HepG2 (cell line): ENCODE data around the gene PTPRO. TPM values are rescaled to one million over a fixed set of nuclear protein-coding genes. Genes with fewer than 3 reads are reported as not detected.
A peak's percentile ranks its signal among the peaks of the same experiment; 100 is the strongest.

Experiments used
- ATAC-seq: fragments of 200-7000 bp; cut with Tn5 transposase; 3 replicates; pipeline ENCODE4 v1.9.1; 2020; ENCODE audit warnings: mild to moderate bottlenecking, moderate library complexity
- BruUV-seq: library from RNA; stranded (reverse); fragments of 400-500 nt; replicated peaks from 2 replicates; lab custom pipeline; 2021; lab: Mats Ljungman, UMichigan
- CTCF ChIA-PET: fragments of 300-600 bp; formaldehyde crosslinking; extraction: SDS; loops from one replicate; lab custom pipeline; 2021; ENCODE audit warnings: low total read pairs, inconsistent platforms, low intra/inter-chr PET ratio; lab: Yijun Ruan, JAX
- POLR2A ChIA-PET: fragments of 350-600 bp; sonication (Branson Sonifier 250); formaldehyde crosslinking; loops from one replicate; lab custom pipeline; 2020; ENCODE audit warnings: antibody characterized with exemption, inconsistent platforms; lab: Yijun Ruan, JAX
- DNase-seq: peaks from one replicate; pipeline ENCODE4 v3.0.0-alpha.2; 2015; ENCODE audit warnings: low spot score
- FAIRE-seq: peaks from 3 replicates; lab custom pipeline; 2011; peaks lifted over from hg19 to GRCh38; lab: Jason Lieb, UNC
- H2AFZ ChIP-seq: one replicate; pipeline ENCODE4 v1.6.1; 2011; ENCODE audit warnings: low read length, inconsistent platforms
- H3K27ac ChIP-seq: fragments of 300-600 bp; 3 replicates; pipeline ENCODE4 v1.8.0; 2011; ENCODE audit warnings: mixed run types, mild to moderate bottlenecking, mixed read lengths, low read length, inconsistent platforms; ENCODE audit not compliant: insufficient read depth; ENCODE audit errors: extremely low read length
- H3K27me3 ChIP-seq, 2 experiments: fragments of 200-600 bp in 1 of 2; 2 replicates in 1 of 2; 3 replicates in 1 of 2; pipeline versions ENCODE4 v1.6.0 to v1.8.0; 2011; ENCODE audit warnings: low read length in 2 of 2, mild to moderate bottlenecking in 2 of 2, moderate library complexity in 2 of 2, inconsistent platforms in 1 of 2; ENCODE audit not compliant: insufficient read depth in 2 of 2, control insufficient read depth in 1 of 2
- H3K36me3 ChIP-seq, 2 experiments: fragments of 200-600 bp in 1 of 2; replicated peaks in 1 of 2; 2 replicates in 1 of 2; 3 replicates in 1 of 2; pipeline versions ENCODE4 v1.5.1 to v1.8.0; 2011; ENCODE audit warnings: low read length in 2 of 2, inconsistent platforms in 1 of 2; ENCODE audit not compliant: insufficient read depth in 2 of 2, control insufficient read depth in 1 of 2
- H3K4me1 ChIP-seq: 2 replicates; pipeline ENCODE4 v1.5.1; 2012; ENCODE audit warnings: low read length, inconsistent platforms; ENCODE audit not compliant: insufficient read depth
- H3K4me2 ChIP-seq: 2 replicates; pipeline ENCODE4 v1.6.0; 2011; ENCODE audit warnings: low read depth, low read length, inconsistent platforms
- H3K4me3 ChIP-seq, 3 experiments: fragments of 200-600 bp in 1 of 3; sonication (generic), shearing (Covaris generic) in 1 of 3; replicated peaks in 1 of 3; 2 replicates each; pipeline ENCODE4 v1.5.1; 2011 to 2016; ENCODE audit warnings: low read length in 3 of 3, inconsistent platforms in 2 of 3, low read depth in 2 of 3, mild to moderate bottlenecking in 2 of 3, control low read depth in 1 of 3, mixed read lengths in 1 of 3; ENCODE audit not compliant: insufficient read depth in 1 of 3
- H3K79me2 ChIP-seq: one replicate; pipeline ENCODE4 v1.6.1; 2011; ENCODE audit warnings: low read length, inconsistent platforms; ENCODE audit not compliant: insufficient read depth
- H3K9ac ChIP-seq: 2 replicates; pipeline ENCODE4 v1.6.0; 2011; ENCODE audit warnings: mild to moderate bottlenecking, low read depth, low read length, inconsistent platforms; ENCODE audit not compliant: insufficient read depth
- H3K9me3 ChIP-seq: 2 replicates; pipeline ENCODE4 v1.5.1; 2012; ENCODE audit warnings: mild to moderate bottlenecking, low read length
- H4K20me1 ChIP-seq: 2 replicates; pipeline ENCODE4 v1.6.0; 2011; ENCODE audit warnings: inconsistent platforms, mild to moderate bottlenecking, low read length, moderate library complexity; ENCODE audit not compliant: insufficient read depth
- GFI1 ChIP-seq: sonication (generic); formaldehyde crosslinking; IDR thresholded peaks from 2 replicates; pipeline ENCODE4 v1.5.0; 2020; ENCODE audit warnings: missing genetic modification reagents, mild to moderate bottlenecking, borderline replicate concordance
- HNF4A ChIP-seq: sonication (generic); formaldehyde crosslinking; IDR thresholded peaks from 2 replicates; pipeline ENCODE4 v1.4.0; 2020; ENCODE audit warnings: missing genetic modification reagents
- HNRNPK ChIP-seq: fragments of 200-400 bp; formaldehyde crosslinking; IDR thresholded peaks from 2 replicates; pipeline ENCODE4 v1.6.1; 2018; ENCODE audit warnings: low read length, low read depth, moderate library complexity, mild to moderate bottlenecking; ENCODE audit not compliant: poor library complexity, severe bottlenecking
- MED13 ChIP-seq: sonication (generic); formaldehyde crosslinking; IDR thresholded peaks from 2 replicates; pipeline ENCODE4 v1.5.0; 2020; ENCODE audit warnings: missing genetic modification reagents
- NCOR1 ChIP-seq: fragments of 200-600 bp; sonication (generic); IDR thresholded peaks from 2 replicates; pipeline ENCODE4 v1.7.0; 2017; ENCODE audit warnings: antibody characterized with exemption, low read length, borderline replicate concordance
- POGZ ChIP-seq: sonication (generic); formaldehyde crosslinking; IDR thresholded peaks from 2 replicates; pipeline ENCODE4 v1.4.0; 2020; ENCODE audit warnings: mild to moderate bottlenecking, missing genetic modification reagents
- RARA ChIP-seq: IDR thresholded peaks from 2 replicates; pipeline ENCODE4 v1.6.1; 2016; ENCODE audit warnings: missing genetic modification reagents, missing compliant biosample characterization
- REXO4 ChIP-seq: sonication (generic); formaldehyde crosslinking; IDR thresholded peaks from 2 replicates; pipeline ENCODE4 v1.8.0; 2022; ENCODE audit warnings: missing genetic modification reagents, mild to moderate bottlenecking, borderline replicate concordance
- SAP130 ChIP-seq: IDR thresholded peaks from 2 replicates; pipeline ENCODE4 v1.6.1; 2016; ENCODE audit warnings: low read depth
- TRIM24 ChIP-seq: sonication (generic); formaldehyde crosslinking; IDR thresholded peaks from 2 replicates; pipeline ENCODE4 v1.8.0; 2022; ENCODE audit warnings: mild to moderate bottlenecking, missing genetic modification reagents
- ZNF644 ChIP-seq: IDR thresholded peaks from 2 replicates; pipeline ENCODE4 v1.6.1; 2016; ENCODE audit warnings: low read depth
- ZNF777 ChIP-seq: sonication (generic); formaldehyde crosslinking; IDR thresholded peaks from 2 replicates; pipeline ENCODE4 v1.4.0; 2020; ENCODE audit warnings: missing genetic modification reagents
- WGBS: methylation state at CpG from one replicate; pipeline ENCODE4 v1.1.6; 2017; ENCODE audit warnings: low lambda C conversion rate; 5-methylcytosine and 5-hydroxymethylcytosine counted together
- in situ Hi-C: cut with HindIII; loops from 2 replicates; pipeline ENCODE4 v1.10.0; 2017; ENCODE audit warnings: low pct_unique_long_range_greater_than_20kb; ENCODE audit not compliant: extremely low pct_ligation_motif_present
- intact Hi-C: fragments of 100-400 bp; cut with micrococcal nuclease; formaldehyde crosslinking; loops from one replicate; pipeline ENCODE4 v1.10.0; 2022; ENCODE audit not compliant: unreplicated experiment
- polyA plus RNA-seq, 8 experiments: library from polyadenylated mRNA; depleted of rRNA in 3 of 8; stranded (reverse) in 7 of 8; unstranded in 1 of 8; fragments of >200 nt; fragmentation: Illumina TruSeq in 4 of 8; extraction: Trizol in 4 of 8; gene quantifications; 2 replicates each; pipeline versions ENCODE4 v1.2.1 to v1.2.3, GENCODE V29; 2011 to 2016; ENCODE audit warnings: low read depth in 4 of 8, missing spikeins in 1 of 8, mixed read lengths in 1 of 8; ENCODE audit not compliant: insufficient read depth in 1 of 8
- total RNA-seq, 5 experiments: library from RNA; depleted of rRNA; stranded (reverse); fragments of >200 nt; fragmentation: Illumina TruSeq; extraction: Trizol; gene quantifications; 2 replicates each; pipeline ENCODE4 v1.2.3, GENCODE V29; 2016; ENCODE audit warnings: low read depth in 1 of 5
- TF ChIP-seq, protein P1 (sequence below): sonication (generic); IDR thresholded peaks from 2 replicates; pipeline ENCODE4 v1.6.1; 2016; ENCODE audit warnings: low read depth, borderline replicate concordance

PTPRO gene
- total and polyA plus RNA-seq, 2 of the 13 experiments (the other 11 are each of a cell fraction or from before 2014, with no cell fraction given): 0.04 TPM; not detected in 1

DNA sequence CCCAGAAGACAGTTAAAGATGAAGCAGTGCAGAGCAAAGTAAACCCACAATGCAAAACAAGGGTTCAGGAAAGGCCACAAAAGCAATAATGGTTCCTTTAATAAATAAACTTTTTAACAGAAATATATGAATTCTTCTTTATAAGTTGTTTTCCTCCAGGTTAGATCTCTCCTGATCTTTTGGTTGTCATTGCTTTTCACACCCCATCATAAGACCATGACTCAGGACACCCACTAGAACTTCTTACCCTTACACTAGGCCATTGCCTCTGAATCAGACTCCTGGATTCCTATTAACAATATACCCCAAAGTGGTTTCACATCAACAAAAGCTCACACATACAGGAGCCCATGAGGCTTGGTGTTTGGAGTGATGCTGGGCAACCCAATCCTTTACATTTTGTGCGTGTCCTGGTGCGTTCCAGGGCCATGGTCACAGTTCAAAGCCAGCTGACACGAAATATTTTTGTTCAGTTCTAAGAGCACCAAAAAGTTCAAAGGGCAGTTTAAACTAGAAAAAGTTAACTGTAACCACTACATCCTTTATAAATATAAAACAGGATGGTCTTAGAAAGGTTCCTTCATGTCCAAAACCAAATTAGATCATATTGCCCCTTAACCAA lies 279.9 kb downstream of the PTPRO start:
- Histone ChIP-seq H3K27ac (no peak overlapping the region), H3K4me3 (no peak overlapping the region; a peak in 1 of 6 replicates), H3K9me3 (no peaks in the 10 kb centered on the region), H3K27me3 (no peaks in the 10 kb centered on the region; a peak in 1 of 5 replicates), H4K20me1 (no peaks in the 10 kb centered on the region), H3K9ac (no peak overlapping the region), H3K79me2 (no peaks in the 10 kb centered on the region), H3K4me1 (peaks cover 57% of the 10 kb centered on the region), H3K4me2 (peak overlapping the region; percentile 32), H3K36me3 (no peaks in the 10 kb centered on the region)
- ATAC-seq (peak; percentile 80), DNase-seq (peak; percentile 39), FAIRE-seq (no peak)
- ChIA-PET POLR2A (interaction anchor here (1.0 kb wide), 1 partner anchor 27 kb away, joined by 3 read pairs; no protein-coding TSS in a partner anchor), CTCF (no interaction called here)
- intact Hi-C loops: no loop called here
- WGBS: 15% methylated on average over 3 of the region's 3 CpGs
- TF ChIP-seq GFI1 (CRISPR knock-in tag) (no peak), ZNF644 (CRISPR knock-in tag) (0 out of 2 replicates have a peak, but pooled peaks have one; percentile 29), SAP130 (CRISPR knock-in tag) (0 out of 2 replicates have a peak, but pooled peaks have one; percentile 18), MED13 (CRISPR knock-in tag) (no peak), RARA (CRISPR knock-in tag) (0 out of 2 replicates have a peak, but pooled peaks have one; percentile 39), TRIM24 (CRISPR knock-in tag) (no peak), HNF4A (peak; percentile 59), HNRNPK (no peak), POGZ (0 out of 2 replicates have a peak, but pooled peaks have one; percentile 19), REXO4 (CRISPR knock-in tag) (no peak), NCOR1 (peak; percentile 47; the same call in 1 of the 2 replicates), ZNF777 (CRISPR knock-in tag) (no peak)
- TF ChIP-seq, protein P1, sequence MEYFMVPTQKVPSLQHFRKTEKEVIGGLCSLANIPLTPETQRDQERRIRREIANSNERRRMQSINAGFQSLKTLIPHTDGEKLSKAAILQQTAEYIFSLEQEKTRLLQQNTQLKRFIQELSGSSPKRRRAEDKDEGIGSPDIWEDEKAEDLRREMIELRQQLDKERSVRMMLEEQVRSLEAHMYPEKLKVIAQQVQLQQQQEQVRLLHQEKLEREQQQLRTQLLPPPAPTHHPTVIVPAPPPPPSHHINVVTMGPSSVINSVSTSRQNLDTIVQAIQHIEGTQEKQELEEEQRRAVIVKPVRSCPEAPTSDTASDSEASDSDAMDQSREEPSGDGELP: peak; percentile 48; the same call in 1 of the 2 replicates
- TF ChIP-seq, all 625 proteins: peak for 7
- in situ Hi-C loops: no loop called here
- no TSS peak for BruUV-seq
- H2AFZ ChIP-seq: no peak overlapping the region
